Measurements from ENCODE around the gene PCDH9.

The PCDH9 gene

GRCh38 chr13:67167420-67167819 is 62.7 kb downstream of the PCDH9 start:
- Histone ChIP-seq H3K9me3 (ENCODE audit: control insufficient read depth, low read length) (no peaks in the 10 kb centered on the region), H3K4me3 (ENCODE audit: insufficient read depth, low read depth, low read length) (no peak overlapping the region), H3K36me3 (ENCODE audit: control insufficient read depth, insufficient read depth, low read length) (no peaks in the 10 kb centered on the region), H3K27ac (ENCODE audit: insufficient read depth, low read depth, low read length, poor library complexity, severe bottlenecking) (no peak overlapping the region), H3K27me3 (ENCODE audit: control insufficient read depth, insufficient read depth, low read length, poor library complexity, severe bottlenecking) (no peaks in the 10 kb centered on the region), H3K4me1 (ENCODE audit: control insufficient read depth, insufficient read depth, low read length) (no peaks in the 10 kb centered on the region)
- 100% methylated on average over 1 of the region's 1 CpG for WGBS, 2 experiments

GRCh38 chr13:67161176-67161575 is 69.0 kb downstream of the PCDH9 start:
- no peak overlapping the region for H3K4me3 ChIP-seq (ENCODE audit: insufficient read depth, low read depth, low read length)
- H3K36me3 ChIP-seq (ENCODE audit: control insufficient read depth, insufficient read depth, low read length), result no peaks in the 10 kb centered on the region
- H3K27ac ChIP-seq (ENCODE audit: insufficient read depth, low read depth, low read length, poor library complexity, severe bottlenecking), result no peak overlapping the region
- H3K4me1 ChIP-seq (ENCODE audit: control insufficient read depth, insufficient read depth, low read length), result no peaks in the 10 kb centered on the region
- no peaks in the 10 kb centered on the region for H3K9me3 ChIP-seq (ENCODE audit: control insufficient read depth, low read length)
- 95 to 97% methylated on average over 2 to 3 of the region's 3 CpGs for WGBS, 2 experiments
- no peaks in the 10 kb centered on the region for H3K27me3 ChIP-seq (ENCODE audit: control insufficient read depth, insufficient read depth, low read length, poor library complexity, severe bottlenecking)

GRCh38 chr13:67158903-67159302 is 71.2 kb downstream of the PCDH9 start:
- H3K36me3 ChIP-seq (ENCODE audit: control insufficient read depth, insufficient read depth, low read length), result no peaks in the 10 kb centered on the region
- no peaks in the 10 kb centered on the region for H3K27me3 ChIP-seq (ENCODE audit: control insufficient read depth, insufficient read depth, low read length, poor library complexity, severe bottlenecking)
- no peaks in the 10 kb centered on the region for H3K9me3 ChIP-seq (ENCODE audit: control insufficient read depth, low read length)
- H3K27ac ChIP-seq (ENCODE audit: insufficient read depth, low read depth, low read length, poor library complexity, severe bottlenecking), result no peak overlapping the region
- no peak overlapping the region for H3K4me3 ChIP-seq (ENCODE audit: insufficient read depth, low read depth, low read length)
- 95% methylated on average over 5 of the region's 5 CpGs for WGBS, 2 experiments
- H3K4me1 ChIP-seq (ENCODE audit: control insufficient read depth, insufficient read depth, low read length), result no peaks in the 10 kb centered on the region

GRCh38 chr13:67156723-67157060 is 73.4 kb downstream of the PCDH9 start:
- H3K27ac ChIP-seq (ENCODE audit: insufficient read depth, low read depth, low read length, poor library complexity, severe bottlenecking), result no peak overlapping the region
- no peaks in the 10 kb centered on the region for H3K4me1 ChIP-seq (ENCODE audit: control insufficient read depth, insufficient read depth, low read length)
- no peaks in the 10 kb centered on the region for H3K9me3 ChIP-seq (ENCODE audit: control insufficient read depth, low read length)
- H3K4me3 ChIP-seq (ENCODE audit: insufficient read depth, low read depth, low read length), result no peak overlapping the region
- H3K36me3 ChIP-seq (ENCODE audit: control insufficient read depth, insufficient read depth, low read length), result no peaks in the 10 kb centered on the region
- WGBS, 2 experiments, result 50 to 62% methylated on average over 5 to 7 of the region's 7 CpGs
- H3K27me3 ChIP-seq (ENCODE audit: control insufficient read depth, insufficient read depth, low read length, poor library complexity, severe bottlenecking), result no peaks in the 10 kb centered on the region

GRCh38 chr13:67155898-67156722 is 74.0 kb downstream of the PCDH9 start:
- Histone ChIP-seq H3K36me3 (ENCODE audit: control insufficient read depth, insufficient read depth, low read length) (no peaks in the 10 kb centered on the region), H3K27me3 (ENCODE audit: control insufficient read depth, insufficient read depth, low read length, poor library complexity, severe bottlenecking) (no peaks in the 10 kb centered on the region), H3K4me1 (ENCODE audit: control insufficient read depth, insufficient read depth, low read length) (no peaks in the 10 kb centered on the region), H3K27ac (ENCODE audit: insufficient read depth, low read depth, low read length, poor library complexity, severe bottlenecking) (no peak overlapping the region), H3K9me3 (ENCODE audit: control insufficient read depth, low read length) (no peaks in the 10 kb centered on the region), H3K4me3 (ENCODE audit: insufficient read depth, low read depth, low read length) (no peak overlapping the region)
- 90 to 91% methylated on average over 23 to 24 of the region's 24 CpGs for WGBS, 2 experiments

- Histone ChIP-seq H3K4me1 (ENCODE audit: control insufficient read depth, insufficient read depth, low read length) (peaks cover 13% of the 10 kb centered on the region), H3K9me3 (ENCODE audit: control insufficient read depth, low read length) (no peaks in the 10 kb centered on the region), H3K36me3 (ENCODE audit: control insufficient read depth, insufficient read depth, low read length) (no peaks in the 10 kb centered on the region), H3K27me3 (ENCODE audit: control insufficient read depth, insufficient read depth, low read length, poor library complexity, severe bottlenecking) (no peaks in the 10 kb centered on the region), H3K27ac (ENCODE audit: insufficient read depth, low read depth, low read length, poor library complexity, severe bottlenecking) (no peak overlapping the region), H3K4me3 (ENCODE audit: insufficient read depth, low read depth, low read length) (no peak overlapping the region)
- WGBS, 2 experiments, result 84 to 98% methylated on average over 2 of the region's 2 CpGs
Measured at GRCh38 chr13:67152085-67152484, 78.1 kb downstream of the PCDH9 start.

- no peaks in the 10 kb centered on the region for H3K9me3 ChIP-seq (ENCODE audit: control insufficient read depth, low read length)
- H3K27ac ChIP-seq (ENCODE audit: insufficient read depth, low read depth, low read length, poor library complexity, severe bottlenecking), result no peak overlapping the region
- H3K27me3 ChIP-seq (ENCODE audit: control insufficient read depth, insufficient read depth, low read length, poor library complexity, severe bottlenecking), result no peaks in the 10 kb centered on the region
- H3K36me3 ChIP-seq (ENCODE audit: control insufficient read depth, insufficient read depth, low read length), result no peaks in the 10 kb centered on the region
- H3K4me1 ChIP-seq (ENCODE audit: control insufficient read depth, insufficient read depth, low read length), result peaks cover 16% of the 10 kb centered on the region
- H3K4me3 ChIP-seq (ENCODE audit: insufficient read depth, low read depth, low read length), result no peak overlapping the region
Measured at GRCh38 chr13:67151652-67152051, 78.5 kb downstream of the PCDH9 start.

GRCh38 chr13:67150608-67151007 is 79.5 kb downstream of the PCDH9 start:
- no peak overlapping the region for H3K27ac ChIP-seq (ENCODE audit: insufficient read depth, low read depth, low read length, poor library complexity, severe bottlenecking)
- no peaks in the 10 kb centered on the region for H3K36me3 ChIP-seq (ENCODE audit: control insufficient read depth, insufficient read depth, low read length)
- peaks cover 16% of the 10 kb centered on the region for H3K4me1 ChIP-seq (ENCODE audit: control insufficient read depth, insufficient read depth, low read length)
- H3K27me3 ChIP-seq (ENCODE audit: control insufficient read depth, insufficient read depth, low read length, poor library complexity, severe bottlenecking), result no peaks in the 10 kb centered on the region
- 94 to 95% methylated on average over 1 of the region's 1 CpG for WGBS, 2 experiments
- H3K9me3 ChIP-seq (ENCODE audit: control insufficient read depth, low read length), result no peaks in the 10 kb centered on the region
- H3K4me3 ChIP-seq (ENCODE audit: insufficient read depth, low read depth, low read length), result no peak overlapping the region

GRCh38 chr13:67148161-67148571 is 82.0 kb downstream of the PCDH9 start:
- WGBS, 2 experiments, result 53 to 100% methylated on average over 1 to 2 of the region's 2 CpGs
- Histone ChIP-seq H3K36me3 (ENCODE audit: control insufficient read depth, insufficient read depth, low read length) (no peaks in the 10 kb centered on the region), H3K9me3 (ENCODE audit: control insufficient read depth, low read length) (no peaks in the 10 kb centered on the region), H3K27ac (ENCODE audit: insufficient read depth, low read depth, low read length, poor library complexity, severe bottlenecking) (no peak overlapping the region), H3K27me3 (ENCODE audit: control insufficient read depth, insufficient read depth, low read length, poor library complexity, severe bottlenecking) (no peaks in the 10 kb centered on the region), H3K4me1 (ENCODE audit: control insufficient read depth, insufficient read depth, low read length) (peaks cover 16% of the 10 kb centered on the region), H3K4me3 (ENCODE audit: insufficient read depth, low read depth, low read length) (no peak overlapping the region)

GRCh38 chr13:67147342-67148133 is 82.6 kb downstream of the PCDH9 start:
- H3K27me3 ChIP-seq (ENCODE audit: control insufficient read depth, insufficient read depth, low read length, poor library complexity, severe bottlenecking), result no peaks in the 10 kb centered on the region
- H3K27ac ChIP-seq (ENCODE audit: insufficient read depth, low read depth, low read length, poor library complexity, severe bottlenecking), result peak overlapping the region; percentile 36
- peaks cover 16% of the 10 kb centered on the region for H3K4me1 ChIP-seq (ENCODE audit: control insufficient read depth, insufficient read depth, low read length)
- 57 to 58% methylated on average over 6 of the region's 6 CpGs for WGBS, 2 experiments
- no peaks in the 10 kb centered on the region for H3K36me3 ChIP-seq (ENCODE audit: control insufficient read depth, insufficient read depth, low read length)
- H3K4me3 ChIP-seq (ENCODE audit: insufficient read depth, low read depth, low read length), result no peak overlapping the region
- H3K9me3 ChIP-seq (ENCODE audit: control insufficient read depth, low read length), result no peaks in the 10 kb centered on the region

All from ectodermal cell (in vitro differentiated cells).